Adipocyte (in vitro differentiated cells): ENCODE measurements around the gene DTD1.

Experiments
- DNase-seq: peaks from one replicate; pipeline ENCODE4 v3.0.0-alpha.2; 2015; ENCODE audit warnings: low read depth
- H3K27me3 ChIP-seq: replicated peaks from 2 replicates; pipeline ENCODE4 v1.7.0; 2013; ENCODE audit warnings: mild to moderate bottlenecking, low read length, moderate library complexity; ENCODE audit not compliant: control insufficient read depth, insufficient read depth
- H3K36me3 ChIP-seq: 2 replicates; pipeline ENCODE4 v1.7.0; 2013; ENCODE audit warnings: low read length, mild to moderate bottlenecking, moderate library complexity; ENCODE audit not compliant: control insufficient read depth, insufficient read depth, severe bottlenecking
- H3K4me1 ChIP-seq: 2 replicates; pipeline ENCODE4 v1.7.0; 2013; ENCODE audit warnings: mild to moderate bottlenecking, low read length, moderate library complexity; ENCODE audit not compliant: control insufficient read depth, insufficient read depth
- H3K4me3 ChIP-seq: 2 replicates; pipeline ENCODE4 v1.7.0; 2013; ENCODE audit warnings: mild to moderate bottlenecking, low read length, moderate library complexity
- H3K9ac ChIP-seq: 2 replicates; pipeline ENCODE4 v1.7.0; 2013; ENCODE audit warnings: mild to moderate bottlenecking, low read length, moderate library complexity
- H3K9me3 ChIP-seq: 2 replicates; pipeline ENCODE4 v1.7.0; 2013; ENCODE audit warnings: mild to moderate bottlenecking, low read length, moderate library complexity; ENCODE audit not compliant: control insufficient read depth

The DTD1 gene

DNA sequence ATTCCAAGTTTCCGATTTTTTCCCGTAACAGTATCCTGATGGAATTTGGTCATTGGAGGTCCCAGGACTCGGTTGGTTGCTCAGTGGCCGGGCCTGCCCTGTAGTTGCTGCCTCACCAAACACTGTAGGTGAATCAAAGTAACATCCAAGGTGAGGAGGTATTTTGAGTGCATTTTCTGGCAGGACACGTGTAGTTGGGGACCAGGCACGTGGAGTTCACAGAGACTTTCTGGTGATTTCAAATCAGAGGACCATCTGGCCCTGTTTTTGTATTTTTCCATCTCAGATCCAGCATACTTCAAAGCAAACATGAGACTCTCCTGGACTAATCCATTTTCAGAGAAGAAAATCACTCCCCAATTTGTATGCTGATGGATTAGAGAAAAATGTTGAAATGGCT is 9.9 kb upstream of the DTD1 start:
- H3K27me3 ChIP-seq, result no peaks in the 10 kb centered on the region
- no peaks in the 10 kb centered on the region for H3K4me1 ChIP-seq
- no peak overlapping the region for H3K4me3 ChIP-seq
- no peak for DNase-seq
- H3K9me3 ChIP-seq, result no peaks in the 10 kb centered on the region
- no peak overlapping the region for H3K9ac ChIP-seq
- no peaks in the 10 kb centered on the region for H3K36me3 ChIP-seq

DNA sequence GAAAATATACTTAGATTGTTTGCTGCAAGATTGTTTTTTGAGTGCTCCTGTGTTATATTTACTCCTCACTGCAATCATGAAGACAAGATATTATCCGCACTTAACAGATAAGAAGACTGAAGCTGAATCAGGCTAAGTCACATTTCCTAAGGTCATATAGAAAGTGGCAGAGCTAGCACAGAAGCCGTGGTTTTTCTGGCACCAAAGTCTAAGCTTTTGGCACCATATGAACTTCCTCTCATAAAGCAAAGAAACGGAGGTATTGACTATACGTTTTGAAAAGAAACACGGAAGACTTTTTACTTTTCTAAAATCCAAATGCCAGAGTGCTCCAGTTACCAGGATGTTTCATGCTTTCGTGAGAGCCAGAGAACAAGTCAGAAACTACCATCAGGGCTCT is 9.3 kb upstream of the DTD1 start:
- Histone ChIP-seq H3K27me3 (no peaks in the 10 kb centered on the region), H3K4me1 (no peaks in the 10 kb centered on the region), H3K36me3 (no peaks in the 10 kb centered on the region), H3K9me3 (no peaks in the 10 kb centered on the region), H3K4me3 (no peak overlapping the region), H3K9ac (no peak overlapping the region)
- DNase-seq, result no peak

DNA sequence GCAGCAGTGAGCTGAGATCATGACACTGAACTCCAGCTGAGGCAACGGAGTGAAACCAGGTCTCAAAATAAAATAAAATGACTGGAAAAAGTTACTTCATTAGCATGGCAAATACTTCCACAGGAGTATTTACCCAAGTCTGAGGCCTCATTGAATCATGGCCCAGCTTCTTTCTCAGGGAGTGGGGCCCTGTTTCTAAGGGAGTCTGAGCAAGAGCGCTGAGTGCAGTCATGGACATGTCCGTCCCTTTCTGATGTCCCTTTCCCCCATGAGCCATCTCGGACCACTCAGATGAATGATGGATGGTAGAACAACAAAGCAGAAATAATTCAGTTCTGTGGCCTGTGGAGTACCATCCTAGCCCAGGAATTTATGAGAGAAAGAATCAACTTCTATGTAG is 7.8 kb upstream of the DTD1 start:
- no peaks in the 10 kb centered on the region for H3K36me3 ChIP-seq
- no peak overlapping the region for H3K4me3 ChIP-seq
- DNase-seq, result no peak
- no peaks in the 10 kb centered on the region for H3K9me3 ChIP-seq
- H3K9ac ChIP-seq, result no peak overlapping the region
- H3K4me1 ChIP-seq, result no peaks in the 10 kb centered on the region
- H3K27me3 ChIP-seq, result no peaks in the 10 kb centered on the region

DNA sequence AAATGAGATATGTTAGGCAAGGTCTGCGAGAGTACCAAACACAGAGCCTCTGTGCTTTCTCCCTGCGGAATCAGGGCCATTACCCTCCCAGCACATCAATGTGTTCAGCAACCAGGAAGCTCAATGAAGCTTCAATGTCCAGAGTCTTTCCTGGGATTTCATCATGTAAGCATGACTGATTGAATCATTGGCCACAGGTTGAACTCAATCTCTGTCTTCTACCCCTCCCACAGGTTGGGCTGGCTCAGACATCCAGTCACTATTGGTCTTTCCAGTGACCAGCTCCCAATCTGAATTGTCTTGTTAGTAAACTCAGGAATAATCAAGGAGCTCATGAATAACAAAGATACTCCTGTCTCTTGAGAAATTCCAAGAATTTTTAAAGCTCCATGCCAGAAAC is 2.7 kb upstream of the DTD1 start:
- Histone ChIP-seq H3K4me3 (no peak overlapping the region), H3K36me3 (no peaks in the 10 kb centered on the region), H3K4me1 (peaks cover 4% of the 10 kb centered on the region), H3K9me3 (peaks cover 3% of the 10 kb centered on the region), H3K9ac (no peak overlapping the region), H3K27me3 (no peaks in the 10 kb centered on the region)
- DNase-seq, result peak; percentile 52

DNA sequence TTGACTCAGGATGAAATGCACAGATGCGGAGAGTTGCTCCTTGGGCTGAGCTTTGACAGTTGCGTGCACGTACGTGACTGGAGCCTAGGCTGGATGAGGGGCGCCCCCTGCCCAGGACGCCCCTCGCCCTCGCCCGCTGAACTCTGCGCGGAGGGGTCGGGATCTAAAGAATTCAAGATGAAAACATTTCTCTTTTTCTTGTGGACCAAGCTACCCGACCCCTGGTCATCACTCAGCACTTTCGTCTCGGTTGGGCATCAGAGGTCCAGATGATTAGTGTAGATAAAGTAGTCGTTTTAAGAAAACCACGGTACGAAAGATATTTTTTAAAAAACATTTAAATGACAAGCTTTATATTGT is 700 bp downstream of the DTD1 start:
- H3K9me3 ChIP-seq, result peaks cover 3% of the 10 kb centered on the region
- H3K4me1 ChIP-seq, result peaks cover 4% of the 10 kb centered on the region
- H3K27me3 ChIP-seq, result no peaks in the 10 kb centered on the region
- no peak for DNase-seq
- peak overlapping the region; percentile 87 for H3K4me3 ChIP-seq
- peak overlapping the region; percentile 76 for H3K9ac ChIP-seq
- peaks cover under 1% of the 10 kb centered on the region for H3K36me3 ChIP-seq

DNA sequence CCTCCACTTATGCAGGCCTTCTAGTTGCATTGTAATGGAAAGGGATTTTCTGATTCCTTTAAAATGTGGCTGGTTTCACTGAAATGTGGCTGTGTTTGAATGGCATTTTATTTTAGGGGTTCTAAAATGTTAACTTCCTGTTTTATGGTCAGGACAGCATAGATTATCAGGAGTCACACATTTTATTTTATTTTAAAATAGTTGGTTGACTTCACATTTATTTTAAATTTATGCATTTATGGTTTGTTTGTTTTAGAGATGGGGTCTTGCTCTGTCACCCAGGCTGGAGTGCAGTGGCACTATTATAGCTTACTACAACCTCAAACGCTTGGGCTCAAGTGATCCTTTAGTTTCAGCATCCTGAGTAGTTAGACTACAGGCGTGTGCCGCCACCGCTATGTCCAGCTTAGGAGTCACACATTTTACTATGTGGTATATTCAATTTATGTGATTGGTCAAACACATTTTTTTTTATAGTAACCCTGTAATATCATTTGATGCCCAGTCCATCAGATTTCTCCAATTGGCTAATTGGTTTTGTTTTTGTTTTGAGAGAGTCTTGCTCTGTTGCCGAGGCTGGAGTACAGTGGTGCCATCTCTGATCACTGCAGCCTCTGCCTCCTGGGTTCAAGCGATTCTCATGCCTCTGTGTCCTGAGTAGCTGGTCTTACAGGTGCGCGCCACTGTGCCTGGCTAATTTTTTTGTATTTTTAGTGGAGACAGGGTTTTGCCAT is 2.3 kb downstream of the DTD1 start:
- Histone ChIP-seq H3K9me3 (peaks cover 3% of the 10 kb centered on the region), H3K27me3 (no peaks in the 10 kb centered on the region), H3K9ac (no peak overlapping the region), H3K36me3 (peaks cover 13% of the 10 kb centered on the region), H3K4me1 (peaks cover 4% of the 10 kb centered on the region), H3K4me3 (no peak overlapping the region)
- no peak for DNase-seq

DNA sequence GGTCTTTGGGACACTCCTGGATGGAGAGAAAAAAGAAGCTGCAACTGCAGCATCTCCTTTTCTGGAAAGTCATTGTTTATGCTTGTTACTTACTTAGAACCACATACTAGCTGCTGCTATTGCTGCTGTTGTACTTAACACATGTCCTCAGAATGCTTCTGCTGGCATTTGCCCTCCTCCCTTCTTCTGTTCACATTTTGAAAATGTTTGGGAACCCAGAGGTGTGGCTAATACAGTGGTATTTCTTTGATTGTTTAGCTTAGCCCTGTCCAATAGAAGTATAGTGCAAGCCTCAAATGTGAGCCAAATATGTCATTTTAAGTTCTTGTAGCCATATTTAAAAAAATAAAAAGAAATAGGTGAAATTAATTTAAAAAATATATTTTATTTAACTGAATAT is 8.4 kb downstream of the DTD1 start:
- Histone ChIP-seq H3K27me3 (no peaks in the 10 kb centered on the region), H3K36me3 (peaks cover 34% of the 10 kb centered on the region), H3K4me1 (peaks cover 2% of the 10 kb centered on the region), H3K4me3 (no peak overlapping the region), H3K9me3 (no peaks in the 10 kb centered on the region), H3K9ac (no peak overlapping the region)
- peak; percentile 52 for DNase-seq

DNA sequence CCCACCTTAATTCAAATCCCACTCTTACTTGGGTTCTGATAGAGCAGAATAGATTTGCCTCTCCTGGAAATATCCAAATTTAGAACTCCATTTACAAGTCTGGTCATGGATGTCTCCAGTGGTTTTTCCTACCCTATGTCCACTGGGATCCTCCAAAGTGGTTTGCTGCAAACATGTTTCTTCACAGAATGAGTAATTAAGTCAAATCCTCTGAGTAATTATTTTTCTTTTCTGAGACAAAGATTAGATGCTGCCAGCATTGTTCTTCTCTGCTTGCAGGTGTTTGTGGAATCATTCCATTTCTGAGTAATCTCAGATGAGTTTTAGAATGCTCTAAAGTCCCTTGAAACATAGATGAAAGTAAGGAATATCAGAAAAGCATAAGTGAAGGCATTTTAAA is 21.9 kb downstream of the DTD1 start:
- no peak overlapping the region for H3K9ac ChIP-seq
- H3K27me3 ChIP-seq, result no peaks in the 10 kb centered on the region
- peaks cover 4% of the 10 kb centered on the region for H3K36me3 ChIP-seq
- no peak overlapping the region for H3K4me3 ChIP-seq
- H3K9me3 ChIP-seq, result no peaks in the 10 kb centered on the region
- no peak for DNase-seq
- no peaks in the 10 kb centered on the region for H3K4me1 ChIP-seq

DNA sequence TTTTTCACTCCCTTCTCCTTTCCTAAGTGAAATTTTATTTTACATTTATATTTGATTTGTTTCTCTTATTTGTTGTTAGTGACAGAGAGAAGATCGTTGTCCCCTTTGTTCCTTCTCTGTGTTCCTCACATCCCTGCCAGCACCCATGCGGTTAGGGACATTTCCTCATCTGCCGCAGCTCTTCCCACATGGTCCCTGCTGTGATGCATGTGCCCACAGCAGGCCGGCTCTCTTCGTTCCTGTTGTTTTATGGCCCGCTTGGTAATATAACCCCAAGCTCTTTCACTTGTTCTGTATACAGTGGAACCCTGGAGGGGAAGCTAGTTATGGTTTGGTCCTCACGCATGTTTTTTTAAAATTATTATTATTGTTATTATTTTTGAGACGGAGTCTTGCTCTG is 23.6 kb downstream of the DTD1 start:
- no peak for DNase-seq
- H3K27me3 ChIP-seq, result no peaks in the 10 kb centered on the region
- H3K4me1 ChIP-seq, result peaks cover 9% of the 10 kb centered on the region
- no peak overlapping the region for H3K4me3 ChIP-seq
- H3K9me3 ChIP-seq, result no peaks in the 10 kb centered on the region
- H3K9ac ChIP-seq, result no peak overlapping the region
- peaks cover 4% of the 10 kb centered on the region for H3K36me3 ChIP-seq

DNA sequence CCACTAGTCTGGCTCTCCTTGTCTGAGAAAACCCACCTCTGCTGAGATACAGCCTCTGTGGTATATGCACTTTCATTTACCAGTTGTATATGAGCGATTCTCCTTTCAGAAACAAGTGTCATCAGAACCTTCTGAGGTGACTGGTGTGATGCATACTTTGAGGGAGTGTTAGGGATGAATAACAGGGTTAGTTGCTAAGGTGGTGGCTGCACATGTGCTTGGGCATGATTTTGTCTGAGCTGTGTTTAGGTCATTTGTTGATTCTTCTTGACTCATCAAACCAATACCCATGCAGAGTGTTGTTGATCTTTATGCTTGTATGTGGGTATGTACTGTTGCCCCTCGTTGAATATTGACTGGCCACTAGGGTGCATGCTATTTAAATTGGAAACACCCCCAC is 25.7 kb downstream of the DTD1 start:
- Histone ChIP-seq H3K4me3 (no peak overlapping the region), H3K4me1 (peaks cover 9% of the 10 kb centered on the region), H3K36me3 (peaks cover 8% of the 10 kb centered on the region), H3K9me3 (peaks cover 4% of the 10 kb centered on the region), H3K9ac (no peak overlapping the region), H3K27me3 (no peaks in the 10 kb centered on the region)
- DNase-seq, result no peak

DNA sequence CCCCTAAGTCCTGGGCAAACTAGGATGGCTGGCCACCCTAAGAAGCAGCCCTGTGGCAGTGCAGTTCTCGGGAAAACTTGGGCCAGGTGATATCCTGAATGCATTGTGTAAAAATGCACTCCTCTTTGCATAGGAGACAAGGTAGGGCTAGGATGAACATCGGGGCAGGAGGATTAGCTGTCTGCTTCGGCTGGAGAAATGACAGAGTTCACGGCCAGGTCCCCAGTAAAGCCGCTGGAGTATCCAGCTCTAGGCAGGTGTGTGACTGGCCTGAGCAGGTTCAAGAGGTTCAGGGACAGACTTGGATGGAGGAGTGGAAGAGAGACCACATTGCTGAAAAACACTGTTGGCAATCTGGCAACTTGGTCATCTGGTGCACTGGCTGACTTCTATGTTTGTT is 26.4 kb downstream of the DTD1 start:
- no peak overlapping the region for H3K9ac ChIP-seq
- H3K9me3 ChIP-seq, result peaks cover 4% of the 10 kb centered on the region
- DNase-seq, result no peak
- H3K4me1 ChIP-seq, result peaks cover 9% of the 10 kb centered on the region
- no peaks in the 10 kb centered on the region for H3K27me3 ChIP-seq
- H3K36me3 ChIP-seq, result peaks cover 8% of the 10 kb centered on the region
- no peak overlapping the region for H3K4me3 ChIP-seq

DNA sequence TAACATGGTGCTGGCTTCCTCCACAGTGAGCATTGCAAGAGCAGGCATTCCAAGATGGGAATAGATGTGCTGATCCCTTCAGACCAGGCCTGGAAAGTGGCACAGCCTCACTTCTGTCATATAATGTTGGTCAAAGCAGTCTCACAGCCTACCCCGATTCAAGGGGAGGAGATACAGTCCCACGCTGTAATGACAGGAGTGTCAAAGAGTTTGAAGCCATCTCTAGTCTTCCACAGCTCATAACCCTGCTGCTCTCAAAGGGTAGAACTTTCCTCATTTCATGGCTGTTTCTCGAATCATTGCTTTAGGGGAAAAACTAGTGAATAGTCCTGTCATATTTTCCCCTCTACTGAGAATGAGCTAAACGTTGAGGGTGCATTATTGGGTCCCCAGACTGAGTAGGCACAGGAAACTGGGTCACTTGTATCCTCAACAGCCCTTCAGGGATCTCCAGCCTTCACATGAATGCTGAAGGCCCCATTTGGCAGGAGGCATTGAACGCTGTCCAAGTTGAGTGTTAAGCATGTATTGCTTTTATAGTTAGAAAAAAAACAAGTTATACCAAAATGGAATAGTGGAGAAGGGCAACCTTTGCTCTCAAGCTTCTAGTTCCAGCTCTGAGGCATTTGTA is 27.3 kb downstream of the DTD1 start:
- no peaks in the 10 kb centered on the region for H3K27me3 ChIP-seq
- H3K9ac ChIP-seq, result no peak overlapping the region
- peaks cover 4% of the 10 kb centered on the region for H3K9me3 ChIP-seq
- no peak overlapping the region for H3K4me3 ChIP-seq
- H3K4me1 ChIP-seq, result peaks cover 9% of the 10 kb centered on the region
- H3K36me3 ChIP-seq, result peaks cover 8% of the 10 kb centered on the region
- DNase-seq, result no peak
